BLaER1 (cell line): ENCODE measurements around the gene KLF16.
"Not testable (repeated sequence)": the region's sequence is repeated elsewhere in the genome, so short reads cannot be mapped to it uniquely, and the experiment has no call there.

Experiments used
- H3K27ac ChIP-seq: shearing (Covaris generic); formaldehyde crosslinking; 2 replicates; pipeline ENCODE4 v1.8.1; 2022
- H3K27me3 ChIP-seq: shearing (Covaris generic); formaldehyde crosslinking; 2 replicates; pipeline ENCODE4 v1.8.1; 2022
- H3K36me3 ChIP-seq: shearing (Covaris generic); formaldehyde crosslinking; 2 replicates; pipeline ENCODE4 v1.8.1; 2022
- H3K4me1 ChIP-seq: shearing (Covaris generic); formaldehyde crosslinking; 2 replicates; pipeline ENCODE4 v1.8.1; 2022
- H3K4me2 ChIP-seq: shearing (Covaris generic); formaldehyde crosslinking; 2 replicates; pipeline ENCODE4 v1.8.1; 2022
- H3K4me3 ChIP-seq: shearing (Covaris generic); formaldehyde crosslinking; 2 replicates; pipeline ENCODE4 v1.8.1; 2022
- H3K9ac ChIP-seq: shearing (Covaris generic); formaldehyde crosslinking; 2 replicates; pipeline ENCODE4 v1.8.1; 2022
- H3K9me3 ChIP-seq: shearing (Covaris generic); formaldehyde crosslinking; 2 replicates; pipeline ENCODE4 v1.8.1; 2022
- H4K20me1 ChIP-seq: shearing (Covaris generic); formaldehyde crosslinking; 2 replicates; pipeline ENCODE4 v1.8.1; 2022
- Cebpa-rat ChIP-seq: shearing (Covaris generic); IDR thresholded peaks from 2 replicates; pipeline ENCODE4 v1.8.1; 2022

KLF16 gene

DNA sequence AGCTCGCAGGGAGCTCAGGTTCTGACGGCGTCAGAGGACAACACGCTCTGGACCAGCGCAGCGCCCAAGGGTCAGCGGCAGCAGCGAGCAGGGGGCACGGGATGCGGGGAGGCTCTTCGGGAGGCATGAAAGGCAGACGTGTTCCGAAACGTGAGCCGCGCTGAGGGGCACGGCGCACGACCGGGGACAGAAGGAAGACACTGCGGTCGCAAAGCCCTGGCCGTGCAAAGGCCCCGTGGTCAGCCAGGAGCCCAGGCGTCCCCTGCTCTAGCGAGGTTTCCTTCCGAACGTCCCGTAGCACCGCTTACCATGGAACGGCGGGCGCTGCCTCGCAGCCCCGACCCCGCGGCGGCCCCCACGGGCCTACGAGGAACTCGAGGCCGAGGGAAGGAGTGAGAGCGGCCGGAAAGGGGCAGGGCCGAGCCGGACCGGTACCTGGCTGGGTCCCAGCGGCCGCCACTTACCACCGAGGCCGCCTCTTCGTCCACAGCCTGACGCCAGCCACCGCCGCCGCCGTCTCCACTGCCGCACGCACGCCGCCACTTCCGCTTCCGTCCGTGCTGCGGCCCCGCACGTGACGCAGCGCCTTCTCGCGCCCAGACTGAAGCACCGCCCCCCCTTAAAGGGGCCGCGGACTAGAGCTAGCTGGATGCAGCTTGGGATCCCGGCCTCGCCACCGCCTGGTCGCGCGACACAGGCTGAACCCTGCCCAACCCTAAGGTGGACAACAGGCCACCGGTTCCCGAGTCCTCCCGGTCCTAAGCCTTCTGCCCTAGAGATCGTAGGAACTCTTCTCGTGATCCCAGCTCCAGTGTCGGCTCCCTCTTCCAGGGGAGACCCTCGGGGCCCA, 12.5 kb upstream of the KLF16 start:
- H3K4me2 ChIP-seq = peak overlapping the region; percentile 100
- H3K27ac ChIP-seq = peak overlapping the region; percentile 98
- no peak for TF ChIP-seq Cebpa-rat
- H3K4me3 ChIP-seq = peak overlapping the region; percentile 99
- peaks cover 38% of the 10 kb centered on the region for H3K36me3 ChIP-seq
- peaks cover 48% of the 10 kb centered on the region for H3K4me1 ChIP-seq
- H3K9me3 ChIP-seq = no peaks in the 10 kb centered on the region
- H3K27me3 ChIP-seq = no peaks in the 10 kb centered on the region
- H4K20me1 ChIP-seq = peaks cover 59% of the 10 kb centered on the region
- H3K9ac ChIP-seq = peak overlapping the region; percentile 98

GRCh38 chr19:1875265-1875645, 11.9 kb upstream of the KLF16 start:
- peak overlapping the region; percentile 99 for H3K4me3 ChIP-seq
- peaks cover 55% of the 10 kb centered on the region for H4K20me1 ChIP-seq
- H3K9me3 ChIP-seq, H3K27me3 ChIP-seq: not testable (repeated sequence)
- peak overlapping the region; percentile 98 for H3K9ac ChIP-seq
- peak overlapping the region; percentile 100 for H3K4me2 ChIP-seq
- H3K4me1 ChIP-seq = peaks cover 48% of the 10 kb centered on the region
- peak overlapping the region; percentile 98 for H3K27ac ChIP-seq
- H3K36me3 ChIP-seq = peaks cover 38% of the 10 kb centered on the region

GRCh38 chr19:1874554-1875185, 11.3 kb upstream of the KLF16 start:
- Histone ChIP-seq H3K4me1 (peaks cover 51% of the 10 kb centered on the region), H3K4me3 (peak overlapping the region; percentile 99), H3K9ac (peak overlapping the region; percentile 98), H3K27me3 (no peaks in the 10 kb centered on the region), H3K4me2 (peak overlapping the region; percentile 100), H3K27ac (peak overlapping the region; percentile 98; the same call in 1 of the 2 replicates), H4K20me1 (peaks cover 52% of the 10 kb centered on the region), H3K36me3 (peaks cover 38% of the 10 kb centered on the region), H3K9me3 (no peaks in the 10 kb centered on the region)
- TF ChIP-seq Cebpa-rat = no peak

- Histone ChIP-seq H3K27ac (peak overlapping the region; percentile 45; the same call in 1 of the 2 replicates), H3K9ac (peak overlapping the region; percentile 98), H3K9me3 (no peaks in the 10 kb centered on the region), H3K36me3 (peaks cover 38% of the 10 kb centered on the region), H4K20me1 (peaks cover 52% of the 10 kb centered on the region), H3K27me3 (no peaks in the 10 kb centered on the region), H3K4me3 (peak overlapping the region; percentile 99), H3K4me1 (peaks cover 59% of the 10 kb centered on the region), H3K4me2 (peak overlapping the region; percentile 100)
- TF ChIP-seq Cebpa-rat = no peak
Observed at GRCh38 chr19:1873524-1874473, 10.4 kb upstream of the KLF16 start.

- H3K36me3 ChIP-seq = peaks cover 38% of the 10 kb centered on the region
- no peaks in the 10 kb centered on the region for H3K9me3 ChIP-seq
- peaks cover 62% of the 10 kb centered on the region for H3K4me1 ChIP-seq
- H3K4me2 ChIP-seq = peak overlapping the region; percentile 100
- TF ChIP-seq Cebpa-rat = no peak
- peak overlapping the region; percentile 45; the same call in 1 of the 2 replicates for H3K27ac ChIP-seq
- no peaks in the 10 kb centered on the region for H3K27me3 ChIP-seq
- no peak overlapping the region for H3K4me3 ChIP-seq
- peak overlapping the region; percentile 98; the same call in 1 of the 2 replicates for H3K9ac ChIP-seq
- peaks cover 52% of the 10 kb centered on the region for H4K20me1 ChIP-seq
Observed at GRCh38 chr19:1872807-1873523, 9.6 kb upstream of the KLF16 start.

DNA sequence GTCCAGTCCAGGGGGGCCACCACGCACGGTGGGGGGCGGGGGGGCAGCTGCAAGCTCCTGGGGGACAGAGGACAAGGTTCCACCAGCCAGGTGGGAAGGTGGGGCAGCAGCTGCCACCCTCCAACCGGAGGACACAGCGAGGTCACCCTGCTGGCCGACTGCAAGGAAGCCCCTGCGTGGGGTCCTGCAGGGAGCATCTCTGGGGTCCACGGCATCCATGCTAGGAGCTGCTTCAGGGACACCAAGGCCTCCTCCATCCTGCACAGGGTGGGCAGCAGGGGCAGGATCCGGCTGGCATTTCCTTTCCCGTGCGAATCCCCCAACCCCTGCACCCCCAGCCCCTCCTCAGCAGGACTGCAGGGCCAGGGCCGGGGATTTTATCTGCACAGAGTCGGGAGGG, 8.3 kb upstream of the KLF16 start:
- no peak for TF ChIP-seq Cebpa-rat
- no peak overlapping the region for H3K4me3 ChIP-seq
- no peaks in the 10 kb centered on the region for H3K9me3 ChIP-seq
- no peak overlapping the region for H3K9ac ChIP-seq
- no peak overlapping the region for H3K27ac ChIP-seq
- H3K4me1 ChIP-seq = peaks cover 59% of the 10 kb centered on the region
- H4K20me1 ChIP-seq = peaks cover 52% of the 10 kb centered on the region
- no peaks in the 10 kb centered on the region for H3K27me3 ChIP-seq
- H3K4me2 ChIP-seq = no peak overlapping the region
- peaks cover 38% of the 10 kb centered on the region for H3K36me3 ChIP-seq

DNA sequence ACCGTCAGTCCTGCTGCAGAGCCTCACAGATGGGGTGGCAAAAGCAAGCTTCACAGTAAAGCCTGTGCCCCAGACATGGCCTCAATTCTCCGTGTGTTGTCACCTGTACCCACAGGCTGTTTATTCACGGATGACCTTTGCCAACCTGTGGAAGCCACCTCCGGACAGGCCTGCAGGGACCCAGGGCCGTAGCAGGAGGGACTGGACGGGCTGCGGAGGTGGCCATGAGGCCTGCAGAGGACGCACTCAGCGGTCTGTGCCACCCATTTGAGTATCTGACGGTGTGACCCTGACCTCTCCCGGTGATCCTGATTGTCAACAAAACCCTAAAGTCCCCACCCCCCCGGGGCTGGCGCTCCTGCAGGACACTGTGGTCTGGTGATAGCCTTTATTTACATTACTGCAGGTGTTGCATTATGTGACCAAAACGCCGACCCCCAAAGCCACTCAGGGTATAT, 7.8 kb upstream of the KLF16 start:
- peaks cover 52% of the 10 kb centered on the region for H4K20me1 ChIP-seq
- peaks cover 38% of the 10 kb centered on the region for H3K36me3 ChIP-seq
- 0 out of 2 replicates have a peak overlapping the region, but pooled peaks have one; percentile 9 for H3K27ac ChIP-seq
- H3K9ac ChIP-seq = no peak overlapping the region
- H3K27me3 ChIP-seq = no peaks in the 10 kb centered on the region
- no peaks in the 10 kb centered on the region for H3K9me3 ChIP-seq
- H3K4me3 ChIP-seq = no peak overlapping the region
- H3K4me1 ChIP-seq = peaks cover 55% of the 10 kb centered on the region
- no peak for TF ChIP-seq Cebpa-rat
- no peak overlapping the region for H3K4me2 ChIP-seq

DNA sequence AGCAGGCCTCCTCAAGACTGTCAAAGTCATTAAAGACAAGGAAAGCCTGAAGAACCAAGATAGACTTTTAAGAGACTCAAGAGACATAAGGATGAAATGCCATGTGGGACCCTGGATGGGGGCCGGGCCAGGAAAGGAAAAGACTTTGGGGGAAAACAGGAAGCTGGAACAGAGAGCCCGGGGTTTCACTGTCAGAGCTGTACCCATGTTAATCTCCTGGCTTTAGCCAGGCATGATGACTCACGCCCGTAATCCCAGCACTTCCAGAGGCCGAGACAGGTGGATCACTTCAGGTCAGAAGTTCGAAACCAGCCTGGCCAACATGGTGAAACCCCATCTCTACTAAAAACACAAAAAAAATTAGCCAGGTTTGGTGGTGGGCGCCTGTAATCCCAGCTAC, 5.6 kb upstream of the KLF16 start:
- H3K9ac ChIP-seq = no peak overlapping the region
- no peaks in the 10 kb centered on the region for H3K9me3 ChIP-seq
- peaks cover 38% of the 10 kb centered on the region for H3K36me3 ChIP-seq
- no peak overlapping the region for H3K27ac ChIP-seq
- peaks cover 60% of the 10 kb centered on the region for H3K4me1 ChIP-seq
- H3K4me2 ChIP-seq = no peak overlapping the region; the same call in 1 of the 2 replicates
- H3K4me3 ChIP-seq = no peak overlapping the region
- TF ChIP-seq Cebpa-rat = no peak
- no peaks in the 10 kb centered on the region for H3K27me3 ChIP-seq
- peaks cover 32% of the 10 kb centered on the region for H4K20me1 ChIP-seq

DNA sequence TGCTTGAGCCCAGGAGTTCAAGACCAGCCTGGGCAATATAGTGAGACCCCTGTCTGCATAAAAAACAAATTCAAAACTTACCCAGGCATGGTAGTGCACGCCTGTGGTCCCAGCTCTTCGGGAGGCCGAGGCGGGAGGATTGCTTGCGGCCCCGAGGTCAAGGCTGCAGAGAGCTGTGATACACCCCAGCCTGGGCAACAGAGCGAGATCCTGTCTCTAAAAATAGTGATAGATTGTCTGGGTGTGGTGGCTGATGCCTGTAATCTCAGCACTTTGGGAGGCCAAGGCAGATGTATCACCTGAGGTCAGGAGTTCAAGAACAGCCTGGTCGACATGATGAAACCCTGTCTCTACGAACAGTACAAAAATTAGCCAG, 4.0 kb upstream of the KLF16 start:
- Histone ChIP-seq H3K9me3 (no peaks in the 10 kb centered on the region), H3K4me1 (peaks cover 43% of the 10 kb centered on the region), H3K27me3 (no peaks in the 10 kb centered on the region), H3K27ac (no peak overlapping the region), H3K4me3 (no peak overlapping the region), H3K36me3 (peaks cover 22% of the 10 kb centered on the region), H4K20me1 (peaks cover 18% of the 10 kb centered on the region), H3K9ac (no peak overlapping the region), H3K4me2 (no peak overlapping the region)
- TF ChIP-seq Cebpa-rat = no peak
